HG03095 (cell line): ENCODE results near the gene FZD1.

Experiments used
- ATAC-seq: cut with Tn5 transposase; IDR thresholded peaks from one replicate; pipeline ENCODE4 v1.9.1; 2021; ENCODE audit warnings: moderate library complexity; ENCODE audit not compliant: unreplicated experiment

Gene FZD1

DNA sequence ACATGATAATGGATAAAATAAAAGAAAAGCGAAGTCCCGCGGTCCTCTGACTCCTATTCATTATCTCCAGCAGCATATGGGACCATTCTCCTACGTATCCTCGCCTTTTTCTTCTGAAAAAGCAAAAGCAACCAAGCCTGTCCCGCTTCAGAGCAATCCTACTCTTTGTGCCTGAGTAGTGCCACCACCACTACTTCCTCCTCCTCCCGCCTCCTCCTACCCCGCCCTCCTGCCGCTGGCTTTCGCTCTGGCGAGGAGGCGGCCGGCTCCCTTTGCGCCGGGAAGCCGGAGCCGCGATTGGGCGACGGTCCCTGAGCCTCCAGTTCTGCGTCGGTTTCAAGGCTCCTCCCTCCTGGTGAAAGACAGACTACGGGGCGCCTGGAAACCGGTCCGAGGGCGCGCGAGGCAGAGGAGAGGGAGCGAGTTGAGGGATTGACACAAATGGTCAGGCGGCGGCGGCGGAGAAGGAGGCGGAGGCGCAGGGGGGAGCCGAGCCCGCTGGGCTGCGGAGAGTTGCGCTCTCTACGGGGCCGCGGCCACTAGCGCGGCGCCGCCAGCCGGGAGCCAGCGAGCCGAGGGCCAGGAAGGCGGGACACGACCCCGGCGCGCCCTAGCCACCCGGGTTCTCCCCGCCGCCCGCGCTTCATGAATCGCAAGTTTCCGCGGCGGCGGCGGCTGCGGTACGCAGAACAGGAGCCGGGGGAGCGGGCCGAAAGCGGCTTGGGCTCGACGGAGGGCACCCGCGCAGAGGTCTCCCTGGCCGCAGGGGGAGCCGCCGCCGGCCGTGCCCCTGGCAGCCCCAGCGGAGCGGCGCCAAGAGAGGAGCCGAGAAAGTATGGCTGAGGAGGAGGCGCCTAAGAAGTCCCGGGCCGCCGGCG is at the start of gene FZD1:
Gene FZD1, plus strand, starts transcription at position 388 of the 878 bp plus-strand sequence. Its CDS starts 448 bp downstream, at position 836.
- ATAC-seq, result peak; percentile 86

DNA sequence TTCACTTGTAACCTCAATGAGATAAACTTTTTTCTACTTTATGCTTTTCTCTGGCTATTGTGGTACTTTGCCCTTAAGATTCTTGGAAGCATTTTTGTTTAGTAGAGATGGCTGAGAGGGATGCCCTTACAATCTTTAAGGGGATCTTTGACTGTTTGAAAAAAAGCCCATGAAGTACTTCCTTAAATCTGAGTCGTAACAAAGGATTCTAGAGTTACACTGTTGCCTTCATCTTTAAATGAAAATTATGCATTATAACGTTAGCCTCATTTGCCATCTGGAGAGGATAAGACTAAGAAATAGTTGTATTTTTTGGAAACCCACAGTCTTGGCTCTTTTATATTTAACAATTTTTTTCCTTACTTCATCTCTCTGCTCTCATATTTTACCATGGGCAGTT is 37.8 kb upstream of the FZD1 start:
- ATAC-seq, result no peak

DNA sequence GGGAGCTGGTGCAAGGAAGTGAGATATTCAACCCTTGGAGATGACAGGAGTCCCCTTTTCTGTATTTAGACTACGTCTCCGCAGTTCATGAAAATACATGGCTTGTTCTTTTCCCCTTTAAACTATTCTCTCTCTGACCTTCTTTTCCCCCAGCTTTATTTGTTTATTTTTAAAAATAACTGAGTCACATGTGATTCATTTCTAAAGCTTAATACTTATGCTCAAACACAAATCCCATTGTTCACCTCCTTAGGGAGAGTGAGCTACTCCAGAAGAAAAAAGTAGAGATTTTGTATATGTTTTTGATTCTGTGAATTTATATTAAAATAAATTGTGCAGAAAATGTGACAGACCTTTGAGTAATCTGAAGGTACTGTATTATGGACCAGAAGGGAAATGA is 35.9 kb upstream of the FZD1 start:
- no peak for ATAC-seq

DNA sequence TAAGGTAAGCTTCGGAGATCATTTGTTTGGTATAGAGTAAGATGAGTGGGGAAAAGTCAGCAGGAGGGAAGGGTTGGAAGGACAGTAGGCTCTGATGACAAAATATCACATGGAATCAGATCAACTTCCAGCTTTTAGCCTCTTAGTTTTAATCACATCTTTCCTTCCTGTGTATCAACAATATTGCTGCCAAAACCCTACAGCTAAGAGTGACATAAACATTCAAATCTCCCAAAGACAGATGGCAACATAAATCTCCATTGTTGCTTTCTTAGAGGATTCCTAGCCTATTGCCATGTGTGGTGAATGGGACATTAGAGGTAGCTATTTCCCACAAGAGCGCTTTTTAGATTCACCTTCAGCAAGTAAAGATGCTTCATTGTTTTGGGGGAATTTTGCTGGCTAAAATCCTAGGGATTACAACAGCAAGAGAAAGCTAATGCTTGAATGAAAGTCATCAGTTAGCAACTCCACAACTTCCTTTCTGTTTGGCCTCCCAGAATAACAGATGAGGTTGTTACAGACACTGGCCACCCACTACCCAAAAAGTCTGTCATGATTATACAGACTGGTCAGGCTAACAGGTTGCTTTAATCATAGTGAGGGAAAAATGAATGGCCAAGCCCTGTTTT is 35.2 kb upstream of the FZD1 start:
- ATAC-seq, result no peak

DNA sequence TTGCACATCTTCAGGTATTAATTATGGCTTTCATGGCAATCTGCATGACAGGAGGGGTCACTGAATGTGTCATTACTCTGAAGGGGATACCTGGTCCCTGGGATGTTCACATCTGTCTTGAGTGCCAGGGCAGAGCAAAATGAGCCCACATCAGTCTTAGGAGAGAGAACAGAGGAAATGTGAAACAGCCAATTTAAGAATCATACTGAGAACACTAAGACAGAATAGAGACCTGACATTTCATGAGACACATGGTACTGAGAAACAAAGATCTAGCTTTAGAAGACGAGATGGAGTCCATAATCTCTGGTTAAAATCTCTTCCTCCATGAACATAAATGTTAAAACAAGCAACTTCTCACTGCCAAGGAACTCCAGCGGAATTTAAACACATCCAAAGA is 34.1 kb upstream of the FZD1 start:
- no peak for ATAC-seq

DNA sequence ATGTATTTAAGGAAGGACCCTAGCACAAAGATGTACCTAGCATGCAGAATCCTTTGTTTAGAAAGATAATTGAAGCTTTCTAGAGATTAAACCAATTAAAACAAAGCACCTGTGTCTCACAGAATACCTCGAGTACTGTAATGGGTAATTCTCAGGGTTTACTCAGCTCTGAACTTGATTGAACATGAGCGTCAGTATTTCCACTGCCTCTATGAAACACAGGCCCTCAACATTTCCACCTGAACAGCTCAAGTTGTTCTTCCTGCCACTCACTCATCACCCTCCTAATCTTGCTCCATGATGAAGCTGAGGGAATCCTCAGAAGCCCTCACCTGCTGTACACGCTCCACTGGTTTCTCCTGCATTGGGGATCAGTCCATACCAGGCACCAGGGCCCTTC is 33.7 kb upstream of the FZD1 start:
- no peak for ATAC-seq

DNA sequence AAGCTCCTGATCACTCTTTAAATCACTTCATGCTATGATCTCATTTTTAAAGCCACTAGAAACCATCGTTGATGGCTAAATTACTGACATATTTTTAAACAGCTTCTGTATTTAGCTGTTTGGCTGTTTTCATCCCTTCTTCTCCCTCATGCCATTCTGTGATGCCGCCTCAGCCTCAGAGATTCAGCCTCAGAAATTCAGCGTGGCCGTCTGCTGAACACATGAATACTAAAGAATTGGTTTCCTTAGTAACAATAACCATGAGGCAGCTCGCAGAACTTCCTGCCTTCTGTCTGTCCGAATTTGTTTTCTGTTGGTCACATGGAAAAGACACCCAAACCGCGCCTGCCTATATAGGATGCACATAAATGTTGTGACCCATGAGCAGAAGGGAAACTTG is 31.0 kb upstream of the FZD1 start:
- ATAC-seq, result no peak

DNA sequence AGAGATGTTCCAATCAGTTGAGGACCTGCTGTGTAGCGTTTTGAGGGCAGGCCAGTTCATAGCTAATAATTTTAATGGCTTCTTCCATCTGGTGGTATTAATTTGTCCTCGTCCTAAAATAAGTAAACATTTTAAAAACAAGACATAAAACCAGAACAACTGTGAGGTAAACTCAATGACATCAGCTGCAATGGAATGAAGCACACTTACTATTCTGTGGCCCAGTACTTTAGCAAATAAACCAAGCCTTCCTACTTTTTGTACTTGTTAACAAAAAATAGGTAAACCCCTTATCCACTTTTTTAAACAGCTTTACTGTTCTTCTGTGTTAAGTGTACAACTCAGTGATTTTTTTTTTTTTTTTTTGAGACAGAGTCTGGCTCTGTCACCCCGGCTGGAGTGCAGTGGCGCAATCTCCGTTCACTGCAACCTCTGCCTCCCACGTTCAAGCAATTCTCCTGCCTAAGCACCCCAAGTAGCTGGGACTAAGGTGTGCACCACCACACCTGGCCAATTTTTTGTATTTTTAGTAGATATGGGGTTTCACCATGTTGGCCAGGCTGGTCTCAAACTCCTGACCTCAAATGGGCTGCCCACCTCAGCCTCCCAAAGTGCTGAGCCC is 28.9 kb upstream of the FZD1 start:
- no peak for ATAC-seq

DNA sequence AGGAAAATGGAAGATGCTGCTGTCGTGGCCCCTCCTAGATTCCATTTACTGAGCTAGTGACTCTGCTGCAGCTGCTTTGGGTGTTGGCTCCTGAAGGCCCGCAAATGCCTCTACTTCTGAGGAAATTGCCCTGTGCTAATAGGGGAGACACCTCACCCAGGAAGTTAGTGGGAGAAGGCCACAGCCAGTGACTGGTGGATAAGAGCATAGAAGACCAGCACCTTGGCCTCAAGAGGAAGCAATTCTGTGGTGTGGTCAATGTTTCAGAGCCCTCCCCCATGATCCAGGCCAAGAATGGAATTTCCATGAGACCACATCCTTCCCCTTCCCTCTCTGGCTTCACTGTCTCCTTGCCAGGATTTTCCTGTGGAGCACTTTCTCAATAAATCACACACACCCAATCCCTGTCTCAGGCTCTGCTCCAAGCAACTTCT is 25.0 kb upstream of the FZD1 start:
- ATAC-seq, result no peak

DNA sequence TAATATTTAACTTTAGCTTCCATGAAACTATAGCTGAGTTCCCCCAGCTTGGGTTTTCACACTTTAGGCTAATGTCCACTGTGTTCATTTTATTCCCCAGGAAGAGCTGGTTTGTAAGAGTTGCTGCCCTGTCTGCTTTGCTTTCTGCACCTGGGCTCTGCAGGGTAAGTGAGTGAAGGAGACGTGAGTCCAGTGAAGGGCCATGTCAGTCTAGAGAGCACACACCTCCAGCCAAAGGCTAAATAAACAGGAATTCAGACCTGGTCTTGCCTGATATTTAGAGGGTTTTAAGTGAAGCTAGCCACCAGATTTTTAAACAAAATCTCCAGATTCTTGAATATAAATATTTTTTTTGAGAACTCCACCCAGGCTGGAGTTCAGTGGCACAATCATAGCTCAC is 24.5 kb upstream of the FZD1 start:
- ATAC-seq, result no peak

DNA sequence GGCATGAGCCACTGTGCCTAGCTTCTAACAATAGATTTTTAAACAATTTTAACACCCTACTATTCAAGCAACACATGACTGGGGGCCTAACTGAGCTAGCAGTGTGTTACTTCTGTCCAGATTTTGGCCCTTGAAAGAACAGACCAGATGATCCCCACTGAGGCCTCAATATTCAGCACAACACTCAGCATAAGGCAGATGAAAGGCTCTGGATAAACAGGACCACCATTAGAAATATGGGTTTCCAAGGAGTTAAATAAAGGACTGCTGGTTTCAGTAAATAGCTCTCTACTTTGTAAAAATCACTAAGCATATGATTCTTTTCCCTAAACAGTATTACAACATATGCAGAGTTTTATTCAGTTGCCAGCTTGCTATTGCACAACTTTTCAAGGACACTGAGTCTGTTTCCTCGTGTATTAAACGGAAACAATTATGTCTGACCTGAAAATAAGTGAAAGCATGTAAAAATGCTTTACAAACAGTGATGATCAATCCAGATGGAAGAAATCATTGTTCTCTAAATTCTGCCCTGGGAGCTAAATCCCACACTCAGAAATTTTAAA is 23.8 kb upstream of the FZD1 start:
- no peak for ATAC-seq

DNA sequence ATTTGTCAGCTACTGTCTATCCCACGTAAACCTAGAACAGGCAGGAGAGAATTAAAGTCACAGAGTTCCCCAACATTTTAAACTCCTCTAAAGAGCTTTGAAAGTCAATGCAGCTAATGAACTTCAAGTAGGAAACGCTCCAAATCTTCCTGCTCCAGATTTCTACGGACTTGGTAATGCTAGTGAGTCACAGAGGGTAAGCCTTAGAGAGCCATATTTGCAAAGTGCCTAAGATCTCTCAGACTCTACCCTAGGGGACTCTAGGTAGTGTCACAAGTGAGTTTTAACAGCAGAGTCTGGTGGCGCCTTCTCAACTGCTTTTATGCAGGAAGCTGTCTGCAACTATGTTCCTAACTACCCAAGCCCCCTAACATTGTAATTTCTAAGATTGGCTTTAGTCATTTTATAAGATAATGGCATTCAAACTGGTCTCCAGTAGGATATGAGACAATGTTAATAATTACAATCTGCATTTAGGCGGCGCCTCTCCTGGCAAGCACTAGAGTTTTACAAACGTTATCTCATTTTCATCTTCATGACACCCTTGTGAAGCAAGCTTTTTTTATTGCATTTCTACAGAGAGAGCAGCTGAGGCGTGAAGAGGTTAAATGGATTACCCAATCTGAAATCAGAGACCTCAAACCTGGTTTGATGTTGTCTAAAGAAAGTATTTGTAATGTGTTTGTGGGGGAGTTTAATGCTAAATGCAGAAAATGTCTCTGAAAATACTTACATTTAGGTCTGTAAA is 22.0 kb upstream of the FZD1 start:
- ATAC-seq, result no peak

DNA sequence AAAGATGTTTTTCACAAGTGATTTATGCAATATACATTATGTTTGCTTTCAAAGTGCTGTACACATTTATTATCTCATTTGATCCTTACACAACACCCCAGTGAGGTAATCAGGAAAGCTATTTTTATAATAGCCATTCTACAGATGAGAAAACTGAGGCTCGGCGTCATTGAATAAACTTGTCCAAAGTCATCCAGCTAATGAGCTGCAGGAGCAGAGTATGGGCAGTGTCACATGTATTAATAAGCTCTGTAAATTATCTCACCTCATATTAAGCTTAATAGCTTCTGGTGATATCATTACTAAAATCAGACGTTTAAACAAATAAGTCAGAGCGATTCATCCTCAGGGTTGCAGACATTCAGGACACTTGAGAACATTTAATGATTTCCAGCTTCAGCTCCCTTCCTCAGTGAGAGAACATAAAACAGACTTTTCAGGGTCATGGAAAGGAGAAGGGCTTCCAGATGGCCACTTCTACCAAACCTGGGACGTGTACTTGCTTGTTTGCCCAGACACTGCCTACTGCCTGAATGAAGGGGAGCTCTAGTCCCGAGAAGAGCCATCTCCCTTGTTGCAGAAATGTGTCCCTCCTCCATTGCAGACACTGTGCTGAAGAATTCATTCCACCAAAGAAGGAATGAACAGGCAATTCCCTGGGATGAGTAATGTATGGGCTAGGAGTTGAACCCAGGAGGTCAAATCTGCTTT is 20.5 kb upstream of the FZD1 start:
- no peak for ATAC-seq

DNA sequence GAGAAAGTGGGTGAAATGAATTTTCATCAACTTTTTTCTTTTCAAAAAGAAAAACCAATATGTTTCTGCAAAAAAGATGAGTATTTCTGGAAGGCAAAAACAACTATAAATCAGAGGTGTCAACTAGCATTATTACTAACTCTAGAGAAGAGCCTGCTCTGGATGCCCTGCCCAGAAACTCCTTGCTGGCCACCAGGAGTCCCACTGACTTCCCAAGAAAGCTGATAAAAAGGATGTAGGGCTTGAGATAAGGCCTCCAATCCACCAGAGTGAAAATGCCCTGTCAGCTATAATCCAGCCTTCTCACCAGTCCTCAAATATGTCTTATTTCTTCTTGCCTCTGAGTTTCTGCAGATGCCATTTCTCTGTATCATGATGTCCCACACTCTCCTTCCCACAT is 16.7 kb upstream of the FZD1 start:
- ATAC-seq, result no peak

DNA sequence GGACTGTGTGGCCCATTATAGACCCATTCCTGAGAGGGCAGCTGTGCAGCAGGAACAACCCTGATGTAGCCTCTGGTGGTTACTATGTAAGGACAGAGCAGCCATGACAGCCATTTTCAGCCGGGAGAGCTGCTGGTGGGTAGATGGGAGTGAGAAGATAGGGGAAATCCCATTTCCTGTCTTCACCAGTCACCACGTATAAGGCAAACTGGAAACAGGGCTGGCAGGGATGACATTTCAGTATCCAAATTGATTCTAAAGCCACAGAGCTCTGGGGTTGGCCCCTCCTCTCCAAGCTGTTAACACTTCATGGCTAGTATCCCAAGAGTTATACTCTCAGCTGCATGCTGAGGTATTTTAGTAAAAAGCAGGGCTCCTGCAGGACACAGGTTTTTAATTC is 15.2 kb upstream of the FZD1 start:
- no peak for ATAC-seq

DNA sequence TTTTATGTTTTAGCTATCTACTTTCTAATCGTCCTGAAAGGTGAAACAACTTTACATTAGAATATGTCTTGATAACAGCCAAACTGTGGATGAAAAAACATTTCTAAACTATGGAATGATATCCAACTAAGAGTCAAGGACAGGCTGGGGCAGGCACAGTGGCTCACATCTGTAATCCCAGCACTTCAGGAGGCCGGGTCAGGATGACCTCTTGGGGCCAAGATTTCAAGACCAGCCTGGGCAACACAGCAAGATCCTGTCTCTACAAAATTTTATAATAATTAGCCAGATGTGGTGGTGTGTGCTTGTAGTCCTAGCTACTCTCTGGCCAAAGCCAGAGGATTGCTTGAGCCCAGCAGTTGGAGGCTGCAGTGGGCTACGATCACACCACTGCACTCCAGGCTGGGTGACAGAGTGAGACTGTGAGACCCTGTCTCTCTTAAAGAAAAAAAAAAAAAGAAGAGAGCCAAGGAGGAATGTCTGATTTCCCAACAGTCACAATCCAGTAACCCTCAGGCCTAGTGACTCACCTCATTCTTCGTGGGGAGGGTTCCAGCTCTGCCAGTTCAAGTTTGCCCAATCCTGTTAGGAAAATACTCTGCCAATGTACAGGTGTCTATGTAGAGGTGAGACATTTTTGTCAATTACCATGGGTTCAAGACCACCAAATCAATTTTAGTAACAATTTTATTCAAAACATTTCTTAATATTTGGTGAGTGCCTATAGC is 14.6 kb upstream of the FZD1 start:
- ATAC-seq, result no peak

DNA sequence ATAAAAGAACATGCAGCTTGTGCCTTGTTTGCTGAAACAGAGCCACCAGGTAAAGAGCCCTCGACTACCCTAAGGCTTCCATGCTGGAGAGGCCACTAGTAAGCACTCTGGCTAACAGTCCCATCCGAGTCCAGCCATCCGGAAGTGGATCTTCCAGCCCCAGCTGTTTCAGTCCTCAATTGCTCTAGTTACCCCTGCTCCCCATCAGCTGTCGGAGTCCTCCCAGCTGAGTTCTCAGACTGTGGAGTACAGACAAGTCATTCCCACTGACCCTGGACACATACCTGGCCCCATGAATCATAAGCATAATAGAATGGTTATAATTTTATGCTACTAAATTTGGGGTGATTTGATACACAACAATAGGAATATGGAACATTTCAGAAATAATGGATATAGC is 13.5 kb upstream of the FZD1 start:
- ATAC-seq, result no peak

DNA sequence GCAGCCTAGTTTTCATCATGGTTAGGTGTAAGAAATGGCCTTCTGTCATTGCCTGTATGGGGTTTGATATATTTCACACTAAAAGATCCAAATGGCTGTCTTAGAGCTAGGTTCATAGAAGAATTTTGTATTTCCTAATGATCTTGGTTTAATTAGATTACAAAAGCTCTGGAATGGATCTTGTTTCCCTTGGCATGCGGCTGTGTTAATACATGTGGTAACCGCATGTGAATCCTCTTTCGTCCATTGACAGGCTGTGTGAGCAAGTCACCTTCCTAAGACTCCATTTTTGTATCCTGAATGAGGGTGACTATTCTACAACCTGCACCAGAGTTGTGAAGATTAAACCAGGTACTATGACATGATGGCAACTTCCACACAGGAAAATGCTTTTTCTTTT is 12.4 kb upstream of the FZD1 start:
- no peak for ATAC-seq

DNA sequence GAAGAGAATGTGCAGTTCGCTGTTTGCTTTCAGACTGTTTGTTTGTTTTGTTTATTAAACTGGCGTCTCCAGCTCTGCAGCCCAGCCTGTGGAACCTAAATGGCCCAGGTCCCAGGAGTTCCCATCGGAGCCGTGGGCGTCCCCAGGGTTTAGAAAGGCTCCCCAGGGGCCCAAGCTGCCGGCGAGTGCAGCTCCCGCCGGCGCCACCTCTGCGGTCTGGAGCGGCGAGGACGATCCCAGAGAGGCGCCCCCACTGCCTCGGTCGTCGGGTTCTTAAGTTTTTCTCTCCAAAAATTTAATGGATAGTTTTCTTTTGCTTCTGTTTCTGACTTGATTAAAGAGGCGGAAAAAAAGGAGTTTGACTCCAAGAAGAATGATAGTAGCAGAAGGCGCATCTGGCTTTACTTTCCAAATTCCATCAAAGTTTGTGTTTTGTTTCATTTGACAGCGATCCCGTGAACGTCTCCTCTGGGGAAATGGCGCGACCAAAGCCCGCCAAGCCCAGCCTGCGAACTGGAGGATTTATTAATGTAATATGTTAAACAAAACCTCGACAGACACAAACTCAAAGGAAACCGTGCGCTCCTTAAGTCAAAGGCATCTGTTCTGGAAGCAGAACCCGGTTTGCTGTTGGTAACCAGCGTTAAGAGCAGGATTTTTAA is 718 bp upstream of the FZD1 start:
- no peak for ATAC-seq
